HepG2 (cell line): ENCODE data around the gene STRN4. TPM values are rescaled to one million over a fixed set of nuclear protein-coding genes. Genes with fewer than 3 reads are reported as not detected.

Experiments
- CAMTA2 ChIP-seq: sonication (generic); formaldehyde crosslinking; IDR thresholded peaks from 2 replicates; pipeline ENCODE4 v1.4.0; 2020; ENCODE audit warnings: mild to moderate bottlenecking, missing genetic modification reagents, borderline replicate concordance
- GABPB1 ChIP-seq: IDR thresholded peaks from 2 replicates; pipeline ENCODE4 v1.6.1; 2016; ENCODE audit warnings: mild to moderate bottlenecking, missing genetic modification reagents, moderate library complexity, missing compliant biosample characterization
- HCFC1 ChIP-seq: fragments of 150-350 bp; IDR thresholded peaks from 2 replicates; pipeline ENCODE4 v1.6.1; 2014; ENCODE audit warnings: low read depth, low read length
- HNRNPK ChIP-seq: fragments of 200-400 bp; formaldehyde crosslinking; IDR thresholded peaks from 2 replicates; pipeline ENCODE4 v1.6.1; 2018; ENCODE audit warnings: low read length, low read depth, moderate library complexity, mild to moderate bottlenecking; ENCODE audit not compliant: poor library complexity, severe bottlenecking
- MIXL1 ChIP-seq: IDR thresholded peaks from 2 replicates; pipeline ENCODE4 v1.6.1; 2016
- PITX1 ChIP-seq: sonication (generic); formaldehyde crosslinking; IDR thresholded peaks from 2 replicates; pipeline ENCODE4 v1.5.1; 2020; ENCODE audit warnings: mild to moderate bottlenecking, missing genetic modification reagents
- ZFP36 ChIP-seq: fragments of 150-350 bp; IDR thresholded peaks from 2 replicates; pipeline ENCODE4 v1.6.1; 2018; ENCODE audit warnings: borderline replicate concordance, low read length, low read depth; ENCODE audit not compliant: partially characterized antibody
- ZMYM3 ChIP-seq: sonication (generic); formaldehyde crosslinking; IDR thresholded peaks from 2 replicates; pipeline ENCODE4 v1.5.1; 2020; ENCODE audit warnings: mild to moderate bottlenecking, missing genetic modification reagents
- ZNF343 ChIP-seq: sonication (generic); formaldehyde crosslinking; IDR thresholded peaks from 2 replicates; pipeline ENCODE4 v1.4.0; 2020; ENCODE audit warnings: mild to moderate bottlenecking, missing genetic modification reagents
- ZNF546 ChIP-seq: sonication (generic); formaldehyde crosslinking; conservative IDR thresholded peaks from 2 replicates; pipeline ENCODE4 v1.8.1; 2023; ENCODE audit warnings: mild to moderate bottlenecking, missing genetic modification reagents
- ZNF558 ChIP-seq: sonication (generic); formaldehyde crosslinking; IDR thresholded peaks from 2 replicates; pipeline ENCODE4 v1.9.0; 2022; ENCODE audit warnings: mild to moderate bottlenecking, missing genetic modification reagents, borderline replicate concordance
- ZNF615 ChIP-seq: sonication (generic); formaldehyde crosslinking; IDR thresholded peaks from 2 replicates; pipeline ENCODE4 v1.5.0; 2020; ENCODE audit warnings: mild to moderate bottlenecking, missing genetic modification reagents, borderline replicate concordance
- ZNF652 ChIP-seq: IDR thresholded peaks from 2 replicates; pipeline ENCODE4 v1.6.1; 2016; ENCODE audit warnings: low read depth, borderline replicate concordance
- ZSCAN21 ChIP-seq: sonication (generic); formaldehyde crosslinking; IDR thresholded peaks from 2 replicates; pipeline ENCODE4 v1.8.0; 2022; ENCODE audit warnings: mild to moderate bottlenecking, missing genetic modification reagents, moderate library complexity, borderline replicate concordance
- polyA plus RNA-seq, 8 experiments: library from polyadenylated mRNA; depleted of rRNA in 3 of 8; stranded (reverse) in 7 of 8; unstranded in 1 of 8; fragments of >200 nt; fragmentation: Illumina TruSeq in 4 of 8; extraction: Trizol in 4 of 8; gene quantifications; 2 replicates each; pipeline versions ENCODE4 v1.2.1 to v1.2.3, GENCODE V29; 2011 to 2016; ENCODE audit warnings: low read depth in 4 of 8, missing spikeins in 1 of 8, mixed read lengths in 1 of 8; ENCODE audit not compliant: insufficient read depth in 1 of 8
- total RNA-seq, 5 experiments: library from RNA; depleted of rRNA; stranded (reverse); fragments of >200 nt; fragmentation: Illumina TruSeq; extraction: Trizol; gene quantifications; 2 replicates each; pipeline ENCODE4 v1.2.3, GENCODE V29; 2016; ENCODE audit warnings: low read depth in 1 of 5
- TF ChIP-seq, protein P1 (sequence below): IDR thresholded peaks from 2 replicates; pipeline ENCODE4 v1.6.1; 2016; ENCODE audit warnings: missing biosample characterization, missing genetic modification reagents, low read depth
- TF ChIP-seq, protein P2 (sequence below): sonication (generic); formaldehyde crosslinking; IDR thresholded peaks from 2 replicates; pipeline ENCODE4 v1.4.0; 2020; ENCODE audit warnings: mild to moderate bottlenecking, missing genetic modification reagents
- TF ChIP-seq, protein P3 (sequence below): sonication (generic); formaldehyde crosslinking; IDR thresholded peaks from 2 replicates; pipeline ENCODE4 v1.8.0; 2023; ENCODE audit warnings: mild to moderate bottlenecking, missing genetic modification reagents
- TF ChIP-seq, protein P4 (sequence below): sonication (generic); formaldehyde crosslinking; IDR thresholded peaks from 2 replicates; pipeline ENCODE4 v1.5.0; 2020; ENCODE audit warnings: mild to moderate bottlenecking, missing genetic modification reagents
- TF ChIP-seq, protein P5 (sequence below): sonication (generic); formaldehyde crosslinking; IDR thresholded peaks from 2 replicates; pipeline ENCODE4 v1.5.1; 2020; ENCODE audit warnings: mild to moderate bottlenecking, missing genetic modification reagents, borderline replicate concordance
- TF ChIP-seq, protein P6 (sequence below): sonication (generic); formaldehyde crosslinking; conservative IDR thresholded peaks from 2 replicates; pipeline ENCODE4 v1.4.0; 2020; ENCODE audit warnings: missing genetic modification reagents

STRN4 gene
- total and polyA plus RNA-seq, 2 of the 13 experiments (the other 11 are each of a cell fraction or from before 2014, with no cell fraction given), result 43.1 to 57.3 TPM

DNA sequence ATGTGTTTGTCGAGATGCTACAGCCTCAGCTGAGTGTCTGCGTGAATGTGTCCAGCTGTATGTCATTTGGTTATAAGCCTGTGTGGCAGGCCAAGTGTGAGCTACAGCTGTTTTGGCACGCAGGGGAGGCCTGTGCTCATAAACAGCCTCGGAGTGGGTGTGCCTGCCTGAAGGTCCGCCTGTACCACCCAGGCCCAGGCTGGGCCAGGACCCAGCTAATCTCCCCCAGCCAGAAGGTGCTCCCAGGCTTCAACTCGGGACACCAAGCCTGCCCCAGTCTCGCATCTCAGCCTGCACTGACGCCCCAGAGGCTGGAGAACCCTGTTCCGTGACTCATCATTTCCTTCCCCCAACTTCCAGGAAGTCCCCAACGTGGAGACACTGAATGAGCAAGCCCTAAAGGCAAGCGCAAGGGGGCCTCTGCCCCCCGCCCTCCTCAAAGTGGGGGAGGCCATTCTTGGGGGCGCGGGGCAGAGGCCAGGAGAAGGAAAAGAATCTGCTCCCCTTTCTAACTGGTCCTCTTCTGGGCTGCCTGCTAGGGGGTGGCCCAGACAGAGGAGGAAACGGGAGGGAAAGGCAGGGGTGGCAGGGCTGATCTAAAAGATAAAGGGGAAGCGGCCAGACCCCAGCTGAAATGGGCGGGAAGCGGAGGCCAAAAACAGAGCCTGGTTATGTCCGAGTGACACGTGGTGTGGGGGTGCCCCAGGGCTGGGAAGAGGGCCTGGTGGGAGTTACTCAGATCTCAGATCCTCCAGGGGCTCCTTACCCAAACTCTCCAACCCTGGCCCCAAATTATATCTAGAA is 40.2 kb upstream of the STRN4 start (continued):
- 0 out of 2 replicates have a peak, but pooled peaks have one; percentile 61 for TF ChIP-seq ZNF558 (CRISPR knock-in tag)
- peak; percentile 43 for TF ChIP-seq GABPB1 (CRISPR knock-in tag)
- TF ChIP-seq CAMTA2 (CRISPR knock-in tag), result no peak
- no peak for TF ChIP-seq HNRNPK
- TF ChIP-seq, protein P1, sequence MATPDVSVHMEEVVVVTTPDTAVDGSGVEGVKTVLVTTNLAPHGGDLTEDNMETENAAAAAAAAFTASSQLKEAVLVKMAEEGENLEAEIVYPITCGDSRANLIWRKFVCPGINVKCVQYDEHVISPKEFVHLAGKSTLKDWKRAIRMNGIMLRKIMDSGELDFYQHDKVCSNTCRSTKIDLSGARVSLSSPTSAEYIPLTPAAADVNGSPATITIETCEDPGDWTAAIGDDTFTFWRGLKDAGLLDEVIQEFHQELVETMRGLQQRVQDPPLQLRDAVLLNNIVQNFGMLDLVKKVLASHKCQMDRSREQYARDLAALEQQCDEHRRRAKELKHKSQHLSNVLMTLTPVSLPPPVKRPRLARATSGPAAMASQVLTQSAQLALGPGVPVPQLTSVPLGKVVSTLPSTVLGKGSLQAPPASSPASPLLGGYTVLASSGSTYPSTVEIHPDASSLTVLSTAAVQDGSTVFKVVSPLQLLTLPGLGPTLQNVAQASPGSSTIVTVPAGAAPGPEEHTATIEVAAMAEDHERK (CRISPR knock-in tag), result no peak
- no peak for TF ChIP-seq ZNF652
- no peak for TF ChIP-seq ZNF615 (CRISPR knock-in tag)
- TF ChIP-seq ZFP36, result no peak
- TF ChIP-seq, protein P2, sequence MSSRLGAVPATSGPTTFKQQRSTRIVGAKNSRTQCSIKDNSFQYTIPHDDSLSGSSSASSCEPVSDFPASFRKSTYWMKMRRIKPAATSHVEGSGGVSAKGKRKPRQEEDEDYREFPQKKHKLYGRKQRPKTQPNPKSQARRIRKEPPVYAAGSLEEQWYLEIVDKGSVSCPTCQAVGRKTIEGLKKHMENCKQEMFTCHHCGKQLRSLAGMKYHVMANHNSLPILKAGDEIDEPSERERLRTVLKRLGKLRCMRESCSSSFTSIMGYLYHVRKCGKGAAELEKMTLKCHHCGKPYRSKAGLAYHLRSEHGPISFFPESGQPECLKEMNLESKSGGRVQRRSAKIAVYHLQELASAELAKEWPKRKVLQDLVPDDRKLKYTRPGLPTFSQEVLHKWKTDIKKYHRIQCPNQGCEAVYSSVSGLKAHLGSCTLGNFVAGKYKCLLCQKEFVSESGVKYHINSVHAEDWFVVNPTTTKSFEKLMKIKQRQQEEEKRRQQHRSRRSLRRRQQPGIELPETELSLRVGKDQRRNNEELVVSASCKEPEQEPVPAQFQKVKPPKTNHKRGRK, result no peak
- TF ChIP-seq ZNF343 (CRISPR knock-in tag), result no peak
- TF ChIP-seq, protein P3, sequence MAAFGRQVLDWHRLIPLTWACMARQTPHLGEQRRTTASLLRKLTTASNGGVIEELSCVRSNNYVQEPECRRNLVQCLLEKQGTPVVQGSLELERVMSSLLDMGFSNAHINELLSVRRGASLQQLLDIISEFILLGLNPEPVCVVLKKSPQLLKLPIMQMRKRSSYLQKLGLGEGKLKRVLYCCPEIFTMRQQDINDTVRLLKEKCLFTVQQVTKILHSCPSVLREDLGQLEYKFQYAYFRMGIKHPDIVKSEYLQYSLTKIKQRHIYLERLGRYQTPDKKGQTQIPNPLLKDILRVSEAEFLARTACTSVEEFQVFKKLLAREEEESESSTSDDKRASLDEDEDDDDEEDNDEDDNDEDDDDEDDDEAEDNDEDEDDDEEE, result no peak
- TF ChIP-seq PITX1, result no peak
- TF ChIP-seq ZMYM3 (CRISPR knock-in tag), result no peak
- TF ChIP-seq, protein P4, sequence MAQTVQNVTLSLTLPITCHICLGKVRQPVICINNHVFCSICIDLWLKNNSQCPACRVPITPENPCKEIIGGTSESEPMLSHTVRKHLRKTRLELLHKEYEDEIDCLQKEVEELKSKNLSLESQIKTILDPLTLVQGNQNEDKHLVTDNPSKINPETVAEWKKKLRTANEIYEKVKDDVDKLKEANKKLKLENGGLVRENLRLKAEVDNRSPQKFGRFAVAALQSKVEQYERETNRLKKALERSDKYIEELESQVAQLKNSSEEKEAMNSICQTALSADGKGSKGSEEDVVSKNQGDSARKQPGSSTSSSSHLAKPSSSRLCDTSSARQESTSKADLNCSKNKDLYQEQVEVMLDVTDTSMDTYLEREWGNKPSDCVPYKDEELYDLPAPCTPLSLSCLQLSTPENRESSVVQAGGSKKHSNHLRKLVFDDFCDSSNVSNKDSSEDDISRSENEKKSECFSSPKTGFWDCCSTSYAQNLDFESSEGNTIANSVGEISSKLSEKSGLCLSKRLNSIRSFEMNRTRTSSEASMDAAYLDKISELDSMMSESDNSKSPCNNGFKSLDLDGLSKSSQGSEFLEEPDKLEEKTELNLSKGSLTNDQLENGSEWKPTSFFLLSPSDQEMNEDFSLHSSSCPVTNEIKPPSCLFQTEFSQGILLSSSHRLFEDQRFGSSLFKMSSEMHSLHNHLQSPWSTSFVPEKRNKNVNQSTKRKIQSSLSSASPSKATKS (CRISPR knock-in tag), result no peak
- TF ChIP-seq ZSCAN21 (CRISPR knock-in tag), result no peak
- TF ChIP-seq HCFC1, result no peak
- TF ChIP-seq, protein P5, sequence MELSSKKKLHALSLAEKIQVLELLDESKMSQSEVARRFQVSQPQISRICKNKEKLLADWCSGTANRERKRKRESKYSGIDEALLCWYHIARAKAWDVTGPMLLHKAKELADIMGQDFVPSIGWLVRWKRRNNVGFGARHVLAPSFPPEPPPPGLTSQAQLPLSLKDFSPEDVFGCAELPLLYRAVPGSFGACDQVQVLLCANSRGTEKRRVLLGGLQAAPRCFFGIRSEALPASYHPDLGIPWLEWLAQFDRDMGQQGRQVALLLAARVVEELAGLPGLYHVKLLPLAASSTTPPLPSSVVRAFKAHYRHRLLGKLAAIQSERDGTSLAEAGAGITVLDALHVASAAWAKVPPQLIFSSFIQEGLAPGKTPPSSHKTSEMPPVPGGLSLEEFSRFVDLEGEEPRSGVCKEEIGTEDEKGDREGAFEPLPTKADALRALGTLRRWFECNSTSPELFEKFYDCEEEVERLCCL (CRISPR knock-in tag), result no peak
- no peak for TF ChIP-seq ZNF546 (CRISPR knock-in tag)
- TF ChIP-seq, protein P6, sequence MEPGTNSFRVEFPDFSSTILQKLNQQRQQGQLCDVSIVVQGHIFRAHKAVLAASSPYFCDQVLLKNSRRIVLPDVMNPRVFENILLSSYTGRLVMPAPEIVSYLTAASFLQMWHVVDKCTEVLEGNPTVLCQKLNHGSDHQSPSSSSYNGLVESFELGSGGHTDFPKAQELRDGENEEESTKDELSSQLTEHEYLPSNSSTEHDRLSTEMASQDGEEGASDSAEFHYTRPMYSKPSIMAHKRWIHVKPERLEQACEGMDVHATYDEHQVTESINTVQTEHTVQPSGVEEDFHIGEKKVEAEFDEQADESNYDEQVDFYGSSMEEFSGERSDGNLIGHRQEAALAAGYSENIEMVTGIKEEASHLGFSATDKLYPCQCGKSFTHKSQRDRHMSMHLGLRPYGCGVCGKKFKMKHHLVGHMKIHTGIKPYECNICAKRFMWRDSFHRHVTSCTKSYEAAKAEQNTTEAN, result no peak
- no peak for TF ChIP-seq MIXL1 (CRISPR knock-in tag)
